Measurements from ENCODE around the gene METTL26. TPM values are rescaled to one million over a fixed set of nuclear protein-coding genes. Genes with fewer than 3 reads are reported as not detected.

The METTL26 gene
- polyA plus RNA-seq, 3 donors = 65.0 to 125 (median 109) TPM

- 40 to 61% (median 50%) methylated on average over 24 of the region's 24 CpGs for WGBS, 3 donors
- no peak overlapping the region for H3K27ac ChIP-seq (ENCODE audit: low read depth, low read length)
These were observed 43.4 kb downstream of the METTL26 start for GRCh38 chr16:592518-593306.

GRCh38 chr16:591892-592517 lies 44.1 kb downstream of the METTL26 start:
- WGBS, 3 donors = 75 to 79% (median 77%) methylated on average over 15 of the region's 15 CpGs

GRCh38 chr16:591231-591630 lies 44.9 kb downstream of the METTL26 start:
- WGBS, 3 donors = 54 to 84% (median 80%) methylated on average over 7 to 8 of the region's 8 CpGs
- no peak overlapping the region for H3K27ac ChIP-seq (ENCODE audit: low read depth, low read length)

More at GRCh38 chr16:591892-592517, 44.1 kb downstream of the METTL26 start:
- H3K27ac ChIP-seq (ENCODE audit: low read depth, low read length) = no peak overlapping the region

GRCh38 chr16:590815-591200 lies 45.3 kb downstream of the METTL26 start:
- WGBS, 3 donors = 24 to 47% (median 47%) methylated on average over 10 of the region's 10 CpGs
- no peak overlapping the region for H3K27ac ChIP-seq (ENCODE audit: low read depth, low read length)

GRCh38 chr16:590188-590814 lies 45.8 kb downstream of the METTL26 start:
- H3K27ac ChIP-seq (ENCODE audit: low read depth, low read length) = peak overlapping the region; percentile 47
- 1% methylated on average over 50 to 71 of the region's 71 CpGs for WGBS, 3 donors

- peak within 1 kb of the TSS; percentile 63 for H3K27ac ChIP-seq (ENCODE audit: low read depth, low read length)
- 0 to 1% (median 1%) methylated on average over 47 to 62 of the region's 67 CpGs for WGBS, 3 donors
These were observed 46.4 kb downstream of the METTL26 start, which contains the start of gene RAB40C for GRCh38 chr16:589658-590187. Gene RAB40C (plus strand): TSS chr16:590066. CDS start chr16:590292, 226 bp downstream.

GRCh38 chr16:588889-589657 lies 47.0 kb downstream of the METTL26 start:
- WGBS, 3 donors = 0 to 1% (median 0%) methylated on average over 97 to 107 of the region's 107 CpGs
- H3K27ac ChIP-seq (ENCODE audit: low read depth, low read length) = peak overlapping the region; percentile 63

GRCh38 chr16:588639-588888 lies 47.5 kb downstream of the METTL26 start:
- peak overlapping the region; percentile 63 for H3K27ac ChIP-seq (ENCODE audit: low read depth, low read length)
- WGBS, 3 donors = 0 to 1% (median 1%) methylated on average over 21 of the region's 21 CpGs

- 62 to 71% (median 70%) methylated on average over 14 of the region's 14 CpGs for WGBS, 3 donors
- no peak overlapping the region for H3K27ac ChIP-seq (ENCODE audit: low read depth, low read length)
These were observed 49.2 kb downstream of the METTL26 start for GRCh38 chr16:586645-587590.

- 41 to 57% (median 50%) methylated on average over 16 of the region's 16 CpGs for WGBS, 3 donors
- H3K27ac ChIP-seq (ENCODE audit: low read depth, low read length) = no peak overlapping the region
These were observed 50.0 kb downstream of the METTL26 start for GRCh38 chr16:586047-586644.

GRCh38 chr16:585351-585750 lies 50.8 kb downstream of the METTL26 start:
- H3K27ac ChIP-seq (ENCODE audit: low read depth, low read length) = no peak overlapping the region
- 6 to 25% (median 19%) methylated on average over 10 of the region's 10 CpGs for WGBS, 3 donors

Other genes starting within 250 kb of the METTL26 start
- gene NME4, start 239.1 kb downstream of the METTL26 start, polyA plus RNA-seq = 100 to 1,000 TPM in 2 of 3 donors, 10 to 100 TPM in 1; 30.1 to 223 (median 130) TPM
- gene DECR2, start 234.4 kb downstream of the METTL26 start, polyA plus RNA-seq = 10 to 100 TPM; 11.9 to 22.8 (median 20.2) TPM
- 10 to 100 TPM; 20.7 to 27.3 (median 21.9) TPM for gene RAB11FIP3, start 210.7 kb downstream of the METTL26 start, polyA plus RNA-seq
- 10 to 100 TPM; 20.4 to 31.4 (median 30.6) TPM for gene CAPN15, start 108.6 kb downstream of the METTL26 start, polyA plus RNA-seq
- gene PRR35, start 75.9 kb downstream of the METTL26 start, polyA plus RNA-seq = under 1 TPM in 1 of 3 donors, not detected in 2; 0.20 TPM
- gene NHLRC4, start 69.3 kb downstream of the METTL26 start, polyA plus RNA-seq = 1 to 10 TPM in 1 of 3 donors, under 1 TPM in 2; 0.22 to 1.3 (median 0.61) TPM
- gene PIGQ, start 66.3 kb downstream of the METTL26 start, polyA plus RNA-seq = 10 to 100 TPM; 36.6 to 47.7 (median 37.6) TPM
- 10 to 100 TPM; 16.0 to 42.5 (median 21.2) TPM for gene RAB40C, start 46.2 kb downstream of the METTL26 start, polyA plus RNA-seq
- gene WFIKKN1, start 5.3 kb downstream of the METTL26 start, polyA plus RNA-seq = under 1 TPM; 0.25 to 0.85 (median 0.67) TPM
- 10 to 100 TPM; 23.6 to 57.6 (median 42.6) TPM for gene MCRIP2, start 5.5 kb upstream of the METTL26 start, polyA plus RNA-seq
- 10 to 100 TPM; 12.1 to 14.8 (median 13.7) TPM for gene WDR90, start 13.1 kb upstream of the METTL26 start, polyA plus RNA-seq
- gene RHOT2, start 31.8 kb upstream of the METTL26 start, polyA plus RNA-seq = 100 to 1,000 TPM in 1 of 3 donors, 10 to 100 TPM in 2; 67.7 to 107 (median 85.5) TPM
- gene RHBDL1, start 39.4 kb upstream of the METTL26 start, polyA plus RNA-seq = under 1 TPM in 2 of 3 donors, not detected in 1; 0.59 to 0.71 TPM
- gene STUB1, start 44.1 kb upstream of the METTL26 start, polyA plus RNA-seq = 100 to 1,000 TPM in 2 of 3 donors, 10 to 100 TPM in 1; 85.4 to 145 (median 139) TPM
- 10 to 100 TPM; 36.8 to 77.7 (median 44.9) TPM for gene JMJD8, start 48.0 kb upstream of the METTL26 start, polyA plus RNA-seq
- 1 to 10 TPM; 3.8 to 7.4 (median 5.1) TPM for gene WDR24, start 54.1 kb upstream of the METTL26 start, polyA plus RNA-seq
- gene FBXL16, start 69.5 kb upstream of the METTL26 start, polyA plus RNA-seq = 1 to 10 TPM in 1 of 3 donors, under 1 TPM in 2; 0.22 to 2.5 (median 0.37) TPM
- gene METRN, start 78.8 kb upstream of the METTL26 start, polyA plus RNA-seq = 10 to 100 TPM; 21.3 to 34.1 (median 22.2) TPM
- gene ANTKMT, start 84.8 kb upstream of the METTL26 start, polyA plus RNA-seq = 10 to 100 TPM; 10.1 to 33.4 (median 26.0) TPM
- 1 to 10 TPM in 1 of 3 donors, under 1 TPM in 2; 0.42 to 2.1 (median 0.98) TPM for gene CCDC78, start 90.1 kb upstream of the METTL26 start, polyA plus RNA-seq
- 1 to 10 TPM; 2.0 to 2.6 (median 2.5) TPM for gene HAGHL, start 90.8 kb upstream of the METTL26 start, polyA plus RNA-seq
- 10 to 100 TPM; 16.0 to 23.7 (median 19.0) TPM for gene CIAO3, start 104.7 kb upstream of the METTL26 start, polyA plus RNA-seq
- gene MSLN, start 124.4 kb upstream of the METTL26 start, polyA plus RNA-seq = 10 to 100 TPM in 2 of 3 donors, under 1 TPM in 1; 0.49 to 14.2 (median 13.2) TPM
- 10 to 100 TPM; 10.5 to 16.7 (median 10.8) TPM for gene RPUSD1, start 152.1 kb upstream of the METTL26 start, polyA plus RNA-seq
- 10 to 100 TPM in 1 of 3 donors, 1 to 10 TPM in 2; 7.3 to 12.6 (median 8.0) TPM for gene CHTF18, start 152.3 kb upstream of the METTL26 start, polyA plus RNA-seq
- not detected for gene GNG13, start 164.4 kb upstream of the METTL26 start, polyA plus RNA-seq

Measured in adipose tissue (tissue), 3 donors.